Measurements from ENCODE around the gene ZAP70. TPM values are rescaled to one million over a fixed set of nuclear protein-coding genes. Genes with fewer than 3 reads are reported as not detected.
"Not testable (repeated sequence)": the region's sequence is repeated elsewhere in the genome, so short reads cannot be mapped to it uniquely, and the experiment has no call there.

ZAP70 gene
- total RNA-seq, 4 donors from 2014 or later: 3.5 to 13.5 (median 5.3) TPM

- Histone ChIP-seq H3K4me3 (no peak overlapping the region), H3K9me3 (no peaks in the 10 kb centered on the region), H3K36me3 (no peaks in the 10 kb centered on the region), H3K27ac (no peak overlapping the region), H3K4me1 (no peaks in the 10 kb centered on the region), H3K27me3 (no peaks in the 10 kb centered on the region)
- DNase-seq (ENCODE audit: low spot score in 2 of 2): no peak
- no peak for TF ChIP-seq POLR2A (IDR thresholded peaks at IDR 0.05)
- no peak for TF ChIP-seq EP300 (IDR thresholded peaks at IDR 0.05)
- TF ChIP-seq, protein P1, sequence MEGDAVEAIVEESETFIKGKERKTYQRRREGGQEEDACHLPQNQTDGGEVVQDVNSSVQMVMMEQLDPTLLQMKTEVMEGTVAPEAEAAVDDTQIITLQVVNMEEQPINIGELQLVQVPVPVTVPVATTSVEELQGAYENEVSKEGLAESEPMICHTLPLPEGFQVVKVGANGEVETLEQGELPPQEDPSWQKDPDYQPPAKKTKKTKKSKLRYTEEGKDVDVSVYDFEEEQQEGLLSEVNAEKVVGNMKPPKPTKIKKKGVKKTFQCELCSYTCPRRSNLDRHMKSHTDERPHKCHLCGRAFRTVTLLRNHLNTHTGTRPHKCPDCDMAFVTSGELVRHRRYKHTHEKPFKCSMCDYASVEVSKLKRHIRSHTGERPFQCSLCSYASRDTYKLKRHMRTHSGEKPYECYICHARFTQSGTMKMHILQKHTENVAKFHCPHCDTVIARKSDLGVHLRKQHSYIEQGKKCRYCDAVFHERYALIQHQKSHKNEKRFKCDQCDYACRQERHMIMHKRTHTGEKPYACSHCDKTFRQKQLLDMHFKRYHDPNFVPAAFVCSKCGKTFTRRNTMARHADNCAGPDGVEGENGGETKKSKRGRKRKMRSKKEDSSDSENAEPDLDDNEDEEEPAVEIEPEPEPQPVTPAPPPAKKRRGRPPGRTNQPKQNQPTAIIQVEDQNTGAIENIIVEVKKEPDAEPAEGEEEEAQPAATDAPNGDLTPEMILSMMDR (IDR thresholded peaks at IDR 0.05): no peak
- 63 to 68% methylated on average over 8 of the region's 8 CpGs for WGBS, 2 donors
These were observed 39.5 kb upstream of the ZAP70 start for GRCh38 chr2:97673915-97674283.

DNA sequence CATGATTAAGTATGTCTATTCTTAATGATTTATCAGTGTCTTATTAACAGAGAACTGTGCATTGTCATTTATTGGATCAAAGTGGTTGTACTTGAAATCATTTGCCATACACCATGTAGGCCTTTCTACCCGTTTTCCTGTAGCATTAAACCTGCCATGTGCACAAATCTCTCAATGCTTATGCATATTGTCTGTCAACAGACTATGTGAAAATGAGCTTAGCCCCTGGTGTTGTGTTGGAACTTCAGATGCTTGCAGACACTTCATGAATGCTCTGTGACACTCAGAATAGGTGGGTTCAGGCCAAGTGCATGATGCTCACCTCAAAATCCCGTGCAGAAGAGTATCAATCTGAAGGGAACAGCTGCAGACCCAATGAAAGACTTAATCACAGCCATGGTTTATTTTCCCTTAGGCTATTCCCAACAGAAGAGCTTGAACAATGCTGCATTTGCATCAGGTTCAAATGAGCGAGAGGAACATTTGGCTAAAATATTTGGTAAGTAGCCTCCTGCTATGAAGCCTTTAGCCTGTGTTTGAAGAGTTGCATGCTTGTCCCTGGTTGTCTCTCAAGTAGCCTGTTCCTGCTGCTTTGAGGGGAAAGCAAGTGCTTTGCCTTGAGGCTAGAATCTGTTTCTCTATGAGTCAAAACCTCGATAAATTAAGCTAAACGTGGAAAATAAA, 37.8 kb upstream of the ZAP70 start:
- Histone ChIP-seq H3K4me3 (no peak overlapping the region), H3K27me3 (no peaks in the 10 kb centered on the region), H3K36me3 (no peaks in the 10 kb centered on the region), H3K4me1 (no peaks in the 10 kb centered on the region), H3K27ac (no peak overlapping the region), H3K9me3 (peaks cover 0 to 6% (median 0%) of the 10 kb centered on the region in 4 donors)
- DNase-seq (ENCODE audit: low spot score in 2 of 2): no peak
- TF ChIP-seq, protein P1 (IDR thresholded peaks at IDR 0.05): no peak
- TF ChIP-seq EP300 (IDR thresholded peaks at IDR 0.05) (no peak), POLR2A (IDR thresholded peaks at IDR 0.05) (no peak)
- WGBS, 2 donors: 65 to 70% methylated on average over 5 of the region's 5 CpGs

DNA sequence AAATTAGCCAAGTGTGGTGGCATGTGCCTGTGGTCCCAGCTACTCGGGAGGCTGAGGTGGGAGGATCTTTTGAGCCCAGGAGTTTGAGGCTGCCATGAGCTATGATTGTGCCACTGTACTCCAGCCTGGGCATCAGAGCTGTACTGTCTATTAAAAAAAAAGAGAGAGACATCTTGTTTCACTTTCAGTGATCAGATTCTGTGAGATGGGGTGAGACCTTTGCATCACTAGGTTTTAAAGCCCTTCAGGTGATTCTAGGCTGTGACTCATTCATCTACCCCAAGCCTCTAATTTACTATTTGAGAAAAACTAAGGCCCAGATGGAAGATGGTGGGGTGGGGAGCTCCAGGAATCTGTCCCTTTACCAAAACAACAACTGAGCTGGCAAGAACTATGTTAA, 36.8 kb upstream of the ZAP70 start:
- Histone ChIP-seq H3K27ac (no peak overlapping the region), H3K4me3 (no peak overlapping the region), H3K27me3 (no peaks in the 10 kb centered on the region), H3K9me3 (peaks cover 0 to 6% (median 0%) of the 10 kb centered on the region in 4 donors), H3K4me1 (no peaks in the 10 kb centered on the region), H3K36me3 (no peaks in the 10 kb centered on the region)
- no peak for DNase-seq (ENCODE audit: low spot score in 2 of 2)
- TF ChIP-seq EP300 (IDR thresholded peaks at IDR 0.05) (no peak), POLR2A (IDR thresholded peaks at IDR 0.05) (no peak)
- TF ChIP-seq, protein P1 (IDR thresholded peaks at IDR 0.05): no peak
- 83 to 86% methylated on average over 1 of the region's 1 CpG for WGBS, 2 donors

DNA sequence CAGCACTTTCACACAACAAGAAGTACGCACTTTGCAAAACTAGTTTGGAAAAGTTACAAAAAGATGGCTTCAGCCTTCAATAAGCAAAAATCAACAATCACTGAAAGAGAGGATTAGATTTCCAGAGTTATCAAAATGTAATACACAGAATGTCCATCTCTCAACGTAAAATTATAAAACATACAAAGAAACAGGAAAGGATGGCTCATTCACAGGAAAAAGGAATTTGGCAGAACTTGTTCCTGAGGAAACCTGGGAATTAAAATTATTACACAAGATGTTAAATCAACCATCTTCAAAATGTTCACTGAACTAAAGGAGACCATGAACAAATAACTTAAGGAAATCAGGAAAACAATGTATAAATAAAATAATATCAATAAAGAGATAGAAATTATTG, 35.9 kb upstream of the ZAP70 start:
- Histone ChIP-seq H3K4me1 (no peaks in the 10 kb centered on the region), H3K27ac (no peak overlapping the region), H3K36me3 (no peaks in the 10 kb centered on the region), H3K4me3 (no peak overlapping the region), H3K9me3 (peaks cover 0 to 6% (median 0%) of the 10 kb centered on the region in 4 donors), H3K27me3 (no peaks in the 10 kb centered on the region)
- 87 to 92% methylated on average over 2 of the region's 2 CpGs for WGBS, 2 donors
- no peak for DNase-seq (ENCODE audit: low spot score in 2 of 2)
- TF ChIP-seq POLR2A (IDR thresholded peaks at IDR 0.05) (no peak), EP300 (IDR thresholded peaks at IDR 0.05) (no peak)
- TF ChIP-seq, protein P1 (IDR thresholded peaks at IDR 0.05): no peak

- TF ChIP-seq, protein P1 (IDR thresholded peaks at IDR 0.05): no peak
- TF ChIP-seq POLR2A (IDR thresholded peaks at IDR 0.05) (no peak), EP300 (IDR thresholded peaks at IDR 0.05) (no peak)
- 87 to 100% methylated on average over 1 of the region's 1 CpG for WGBS, 2 donors
- H3K36me3 ChIP-seq: no peaks in the 10 kb centered on the region
- H3K4me1 ChIP-seq: no peaks in the 10 kb centered on the region
- no peak overlapping the region for H3K27ac ChIP-seq
- no peak overlapping the region for H3K4me3 ChIP-seq
- no peaks in the 10 kb centered on the region for H3K27me3 ChIP-seq
- H3K9me3 ChIP-seq: peaks cover 0 to 6% (median 0%) of the 10 kb centered on the region in 4 donors
- no peak for DNase-seq (ENCODE audit: low spot score in 2 of 2)
These were observed 35.1 kb upstream of the ZAP70 start for GRCh38 chr2:97678298-97678697.

- not testable (repeated sequence) for H3K4me3 ChIP-seq; H3K27me3 ChIP-seq; H3K27ac ChIP-seq; H3K9me3 ChIP-seq; H3K36me3 ChIP-seq; H3K4me1 ChIP-seq; DNase-seq (ENCODE audit: low spot score in 2 of 2)
- 92 to 96% methylated on average over 2 of the region's 3 CpGs for WGBS, 2 donors
These were observed 26.1 kb upstream of the ZAP70 start for GRCh38 chr2:97687235-97687634.

All from tibial nerve (tissue), 4 donors.